Stimulated activated effector memory CD8-positive, alpha-beta T cell treated with anti-CD3 and anti-CD28 coated beads, Interleukin-12 subunit alpha, Interleukin-12 subunit beta, amount 100 ng/mL, for 72 hours (primary cell): ENCODE data around the gene PKNOX1.
A peak's percentile ranks its signal among the peaks of the same experiment; 100 is the strongest.
"Not testable (repeated sequence)": the region's sequence is repeated elsewhere in the genome, so short reads cannot be mapped to it uniquely, and the experiment has no call there.

Source experiments
- ATAC-seq: fragments of 150-1000 bp; cut with Tn5 transposase; 2 replicates; pipeline ENCODE4 v1.10.0; 2021
- DNase-seq, 2 donors: peaks; one replicate each; pipeline ENCODE4 v3.0.0; 2021 to 2022; ENCODE audit warnings: low spot score in 2 of 2
- H3K27ac Mint-ChIP-seq: one replicate; pipeline ENCODE4 v1.8.0; 2022; ENCODE audit warnings: mild to moderate bottlenecking, mixed read lengths
- H3K36me3 Mint-ChIP-seq: one replicate; pipeline ENCODE4 v1.8.0; 2022; ENCODE audit warnings: mild to moderate bottlenecking, mixed read lengths
- H3K4me1 Mint-ChIP-seq: one replicate; pipeline ENCODE4 v1.8.0; 2022; ENCODE audit warnings: mixed read lengths
- H3K4me3 Mint-ChIP-seq: one replicate; pipeline ENCODE4 v1.8.0; 2022; ENCODE audit warnings: mild to moderate bottlenecking, mixed read lengths
- H3K9me3 Mint-ChIP-seq: one replicate; pipeline ENCODE4 v1.8.0; 2022; ENCODE audit warnings: mixed read lengths

Gene PKNOX1

GRCh38 chr21:42973991-42974831 is at the start of gene PKNOX1:
Gene PKNOX1 (plus strand): TSS chr21:42974562. CDS start chr21:43004382, 29,820 bp downstream.
- Mint-ChIP-seq H3K36me3 (peaks cover 21% of the 10 kb centered on the region), H3K27ac (peak within 1 kb of the TSS; percentile 89), H3K4me1 (peaks cover 22% of the 10 kb centered on the region), H3K9me3 (no peaks in the 10 kb centered on the region), H3K4me3 (peak within 1 kb of the TSS; percentile 75)
- ATAC-seq (peak; percentile 93), DNase-seq (peak; percentile 96 to 99)

GRCh38 chr21:42925114-42925926 is 49.0 kb upstream of the PKNOX1 start, which contains the start of gene ERVH48-1:
Gene ERVH48-1 (minus strand): TSS chr21:42925630. CDS start chr21:42919006, 6,624 bp downstream.
- Mint-ChIP-seq H3K4me3 (peak within 1 kb of the TSS; percentile 55), H3K36me3 (no peaks in the 10 kb centered on the region)
- no peak for ATAC-seq

GRCh38 chr21:42927474-42928200 is 46.7 kb upstream of the PKNOX1 start:
- not testable (repeated sequence) for ATAC-seq, DNase-seq, H3K9me3 Mint-ChIP-seq, H3K36me3 Mint-ChIP-seq, H3K27ac Mint-ChIP-seq, H3K4me3 Mint-ChIP-seq
- peaks cover 13% of the 10 kb centered on the region for H3K4me1 Mint-ChIP-seq

More at GRCh38 chr21:42925114-42925926, 49.0 kb upstream of the PKNOX1 start, which contains the start of gene ERVH48-1:
- no peaks in the 10 kb centered on the region for H3K9me3 Mint-ChIP-seq
- DNase-seq = no peak
- peaks cover 13% of the 10 kb centered on the region for H3K4me1 Mint-ChIP-seq
- peak within 1 kb of the TSS; percentile 96 for H3K27ac Mint-ChIP-seq

- no peaks in the 10 kb centered on the region for H3K9me3 Mint-ChIP-seq
- H3K4me1 Mint-ChIP-seq = no peaks in the 10 kb centered on the region
- ATAC-seq (no peak), DNase-seq (no peak)
- H3K36me3 Mint-ChIP-seq = no peaks in the 10 kb centered on the region
- no peak overlapping the region for H3K4me3 Mint-ChIP-seq
- H3K27ac Mint-ChIP-seq = peak overlapping the region; percentile 16
These were observed 44.4 kb upstream of the PKNOX1 start for GRCh38 chr21:42929969-42930368.

GRCh38 chr21:42931560-42932235 is 42.7 kb upstream of the PKNOX1 start:
- H3K9me3 Mint-ChIP-seq = no peaks in the 10 kb centered on the region
- no peaks in the 10 kb centered on the region for H3K4me1 Mint-ChIP-seq
- no peak overlapping the region for H3K27ac Mint-ChIP-seq
- H3K36me3 Mint-ChIP-seq = no peaks in the 10 kb centered on the region
- H3K4me3 Mint-ChIP-seq = no peak overlapping the region
- ATAC-seq = no peak
- DNase-seq = no peak

GRCh38 chr21:42932378-42933136 is 41.8 kb upstream of the PKNOX1 start:
- H3K9me3 Mint-ChIP-seq, H3K4me3 Mint-ChIP-seq, H3K4me1 Mint-ChIP-seq, ATAC-seq, H3K36me3 Mint-ChIP-seq, H3K27ac Mint-ChIP-seq, DNase-seq: not testable (repeated sequence)

- H3K4me3 Mint-ChIP-seq, H3K9me3 Mint-ChIP-seq, H3K36me3 Mint-ChIP-seq, DNase-seq, H3K4me1 Mint-ChIP-seq, H3K27ac Mint-ChIP-seq, ATAC-seq: not testable (repeated sequence)
These were observed 41.0 kb upstream of the PKNOX1 start for GRCh38 chr21:42933137-42933970.

GRCh38 chr21:42933973-42934372 is 40.4 kb upstream of the PKNOX1 start:
- DNase-seq = not testable (repeated sequence)

GRCh38 chr21:42936360-42936759 is 38.0 kb upstream of the PKNOX1 start:
- not testable (repeated sequence) for H3K4me3 Mint-ChIP-seq, H3K4me1 Mint-ChIP-seq, H3K27ac Mint-ChIP-seq, DNase-seq, ATAC-seq, H3K9me3 Mint-ChIP-seq, H3K36me3 Mint-ChIP-seq

More at GRCh38 chr21:42933973-42934372, 40.4 kb upstream of the PKNOX1 start:
- not testable (repeated sequence) for ATAC-seq, H3K9me3 Mint-ChIP-seq, H3K4me3 Mint-ChIP-seq, H3K27ac Mint-ChIP-seq, H3K4me1 Mint-ChIP-seq, H3K36me3 Mint-ChIP-seq

- not testable (repeated sequence) for DNase-seq, H3K9me3 Mint-ChIP-seq, H3K27ac Mint-ChIP-seq, H3K4me1 Mint-ChIP-seq, H3K4me3 Mint-ChIP-seq, H3K36me3 Mint-ChIP-seq, ATAC-seq
These were observed 37.1 kb upstream of the PKNOX1 start for GRCh38 chr21:42937034-42937940.

- no peaks in the 10 kb centered on the region for H3K4me1 Mint-ChIP-seq
- H3K9me3 Mint-ChIP-seq = no peaks in the 10 kb centered on the region
- DNase-seq (no peak), ATAC-seq (no peak)
- H3K27ac Mint-ChIP-seq = no peak overlapping the region
- no peaks in the 10 kb centered on the region for H3K36me3 Mint-ChIP-seq
- H3K4me3 Mint-ChIP-seq = no peak overlapping the region
These were observed 36.3 kb upstream of the PKNOX1 start for GRCh38 chr21:42937960-42938605.

- DNase-seq, H3K27ac Mint-ChIP-seq, H3K36me3 Mint-ChIP-seq, H3K4me1 Mint-ChIP-seq, H3K9me3 Mint-ChIP-seq, ATAC-seq, H3K4me3 Mint-ChIP-seq: not testable (repeated sequence)
These were observed 35.8 kb upstream of the PKNOX1 start for GRCh38 chr21:42938606-42938995.
